Naive B cell (primary cell): ENCODE measurements around the gene TMC4. TPM values are rescaled to one million over a fixed set of nuclear protein-coding genes. Genes with fewer than 3 reads are reported as not detected.
A peak's percentile ranks its signal among the peaks of the same experiment; 100 is the strongest.
"Not testable (repeated sequence)": the region's sequence is repeated elsewhere in the genome, so short reads cannot be mapped to it uniquely, and the experiment has no call there.

ENCODE experiments used
- ATAC-seq, 2 donors: fragments of 150-1000 bp; cut with Tn5 transposase; 2 replicates each; pipeline ENCODE4 v1.10.0; 2021; ENCODE audit warnings: low read depth in 2 of 2, mild to moderate bottlenecking in 2 of 2, moderate library complexity in 2 of 2
- DNase-seq: peaks from one replicate; pipeline ENCODE4 v3.0.0; 2022
- H3K27ac Mint-ChIP-seq, 6 donors: one replicate each; pipeline ENCODE4 v1.8.0; 2020 to 2022; ENCODE audit warnings: mild to moderate bottlenecking in 6 of 6, mixed read lengths in 6 of 6, moderate library complexity in 5 of 6, inconsistent platforms in 2 of 6
- H3K27me3 Mint-ChIP-seq, 3 donors: one replicate each; pipeline ENCODE4 v1.8.0; 2021 to 2022; ENCODE audit warnings: mixed read lengths in 3 of 3, mild to moderate bottlenecking in 1 of 3
- H3K36me3 Mint-ChIP-seq, 2 donors: one replicate each; pipeline ENCODE4 v1.8.0; 2020 to 2022; ENCODE audit warnings: mixed read lengths in 2 of 2, inconsistent platforms in 1 of 2, mild to moderate bottlenecking in 1 of 2
- H3K4me1 Mint-ChIP-seq, 3 donors: one replicate each; pipeline ENCODE4 v1.8.0; 2020 to 2022; ENCODE audit warnings: mixed read lengths in 3 of 3, inconsistent platforms in 1 of 3, mild to moderate bottlenecking in 1 of 3, moderate library complexity in 1 of 3
- H3K4me3 Mint-ChIP-seq, 8 donors: one replicate each; pipeline ENCODE4 v1.8.0; 2020 to 2022; ENCODE audit warnings: mild to moderate bottlenecking in 8 of 8, mixed read lengths in 8 of 8, moderate library complexity in 8 of 8, inconsistent platforms in 2 of 8
- H3K9me3 Mint-ChIP-seq, 7 donors: one replicate each; pipeline ENCODE4 v1.8.0; 2020 to 2022; ENCODE audit warnings: mixed read lengths in 7 of 7, mild to moderate bottlenecking in 5 of 7, inconsistent platforms in 2 of 7, moderate library complexity in 1 of 7
- polyA plus RNA-seq, 6 donors: library from polyadenylated mRNA; unstranded; fragments of 300-500 nt; fragmentation: Illumina TruSeq; gene quantifications; one replicate each; pipeline ENCODE4 v1.2.3, GENCODE V29; 2021; ENCODE audit warnings: low read depth in 6 of 6

The TMC4 gene
- polyA plus RNA-seq, 6 donors from 2014 or later = not detected

GRCh38 chr19:54197121-54197520 is 24.2 kb upstream of the TMC4 start:
- Mint-ChIP-seq H3K9me3 (no peaks in the 10 kb centered on the region), H3K4me3 (peak overlapping the region in 2 of 8 donors; percentile 62 to 67), H3K27ac (no peak overlapping the region), H3K36me3 (peaks cover 5 to 6% of the 10 kb centered on the region in 2 donors), H3K4me1 (peaks cover 18 to 42% (median 22%) of the 10 kb centered on the region in 3 donors), H3K27me3 (no peaks in the 10 kb centered on the region)
- ATAC-seq (no peak), DNase-seq (no peak)

DNA sequence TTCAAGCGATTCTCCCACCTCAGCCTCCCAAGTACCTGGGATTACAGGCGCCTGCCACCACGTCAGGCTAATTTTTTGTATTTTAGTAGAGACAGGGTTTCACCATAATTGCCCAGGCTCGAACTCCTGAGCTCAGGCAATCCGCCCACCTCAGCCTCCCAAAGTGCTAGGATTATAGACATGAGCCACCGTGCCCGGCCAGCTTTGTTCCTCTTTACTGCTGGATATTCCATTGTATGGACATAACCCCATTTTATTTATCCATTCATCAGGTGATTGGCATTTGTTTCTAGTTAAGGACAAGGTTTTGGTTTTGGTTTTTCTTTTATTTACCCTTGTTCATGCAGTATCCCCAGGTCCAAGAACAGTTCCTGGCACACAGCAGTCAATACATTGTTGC is 23.6 kb upstream of the TMC4 start:
- ATAC-seq (no peak), DNase-seq (no peak)
- Mint-ChIP-seq H3K9me3 (no peaks in the 10 kb centered on the region), H3K36me3 (peaks cover 5 to 6% of the 10 kb centered on the region in 2 donors), H3K27ac (peak overlapping the region in 1 of 6 donors; percentile 28), H3K4me3 (peak overlapping the region in 1 of 8 donors; percentile 62), H3K4me1 (peaks cover 20 to 42% (median 24%) of the 10 kb centered on the region in 3 donors), H3K27me3 (no peaks in the 10 kb centered on the region)

DNA sequence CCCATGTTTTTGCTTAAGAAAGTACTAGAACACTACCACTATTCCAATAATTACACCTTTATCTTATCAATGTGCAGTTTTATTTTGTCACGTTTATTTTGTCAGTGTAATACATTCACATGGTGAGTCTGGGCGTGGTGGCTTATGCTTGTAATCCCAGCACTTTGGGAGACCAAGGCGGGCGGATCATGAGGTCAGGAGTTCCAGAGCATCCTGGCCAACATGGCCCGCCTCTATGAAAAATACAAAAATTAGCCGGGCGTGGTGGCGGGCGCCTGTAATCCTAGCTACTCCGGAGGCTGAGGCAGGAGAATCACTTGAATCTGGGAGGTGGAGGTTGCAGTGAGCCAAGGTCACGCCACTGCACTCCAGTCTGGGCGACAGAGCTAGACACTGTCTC is 21.5 kb upstream of the TMC4 start:
- H3K4me1 Mint-ChIP-seq = peaks cover 14 to 27% (median 24%) of the 10 kb centered on the region in 3 donors
- H3K4me3 Mint-ChIP-seq = peak overlapping the region in 2 of 8 donors; percentile 6 to 68

GRCh38 chr19:54193011-54193410 is 20.1 kb upstream of the TMC4 start:
- Mint-ChIP-seq H3K4me1 (peaks cover 22 to 30% (median 22%) of the 10 kb centered on the region in 3 donors), H3K27ac (peak overlapping the region in 2 of 6 donors; percentile 20 to 76), H3K4me3 (peak overlapping the region in 7 of 8 donors; percentile 29 to 100 (median 89)), H3K36me3 (peaks cover 5 to 6% of the 10 kb centered on the region in 2 donors), H3K9me3 (no peaks in the 10 kb centered on the region), H3K27me3 (no peaks in the 10 kb centered on the region)
- no peak for DNase-seq
- no peak for ATAC-seq

More for the DNA sequence above, 21.5 kb upstream of the TMC4 start:
- ATAC-seq, DNase-seq, H3K9me3 Mint-ChIP-seq, H3K36me3 Mint-ChIP-seq, H3K27me3 Mint-ChIP-seq, H3K27ac Mint-ChIP-seq: not testable (repeated sequence)

DNA sequence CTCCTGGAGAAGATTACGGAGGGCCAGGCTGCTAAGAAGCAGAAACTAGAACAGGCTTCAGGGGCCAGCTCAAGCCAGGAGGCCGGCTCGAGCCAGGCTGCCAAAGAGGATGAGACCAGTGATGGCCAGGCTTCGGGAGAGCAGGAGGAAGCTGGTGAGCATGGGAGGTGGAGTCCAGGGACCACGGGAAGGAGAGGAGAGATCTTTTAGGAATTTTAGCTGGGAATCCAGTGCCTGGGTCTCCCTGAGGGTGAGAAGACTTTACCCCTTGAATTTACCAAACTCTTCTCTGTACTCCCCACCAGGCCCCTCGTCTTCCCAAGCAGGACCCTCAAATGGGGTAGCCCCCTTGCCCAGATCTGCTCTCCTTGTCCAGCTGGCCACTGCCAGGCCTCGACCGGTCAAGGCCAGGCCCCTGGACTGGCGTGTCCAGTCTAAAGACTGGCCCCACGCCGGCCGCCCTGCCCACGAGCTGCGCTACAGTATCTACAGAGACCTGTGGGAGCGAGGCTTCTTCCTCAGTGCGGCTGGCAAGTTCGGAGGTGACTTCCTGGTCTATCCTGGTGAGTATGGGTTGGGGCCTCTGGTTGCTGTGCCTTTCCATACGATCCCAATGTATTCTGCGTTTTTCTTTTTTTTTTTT is 19.0 kb upstream of the TMC4 start:
- peaks cover 5 to 6% of the 10 kb centered on the region in 2 donors for H3K36me3 Mint-ChIP-seq
- no peaks in the 10 kb centered on the region for H3K9me3 Mint-ChIP-seq
- no peak for ATAC-seq
- H3K4me3 Mint-ChIP-seq = peak overlapping the region; percentile 79 to 100 (median 93)
- peak overlapping the region; percentile 63 to 99 (median 93) for H3K27ac Mint-ChIP-seq
- no peaks in the 10 kb centered on the region for H3K27me3 Mint-ChIP-seq
- H3K4me1 Mint-ChIP-seq = peaks cover 30 to 37% (median 32%) of the 10 kb centered on the region in 3 donors
- DNase-seq = no peak

GRCh38 chr19:54191011-54191810 is 18.3 kb upstream of the TMC4 start, which contains the start of gene TSEN34:
Gene TSEN34 (plus strand): TSS chr19:54191308. CDS start chr19:54191365, 57 bp downstream.
- peaks cover 30 to 38% (median 37%) of the 10 kb centered on the region in 3 donors for H3K4me1 Mint-ChIP-seq
- peak; percentile 24 to 25 for ATAC-seq

DNA sequence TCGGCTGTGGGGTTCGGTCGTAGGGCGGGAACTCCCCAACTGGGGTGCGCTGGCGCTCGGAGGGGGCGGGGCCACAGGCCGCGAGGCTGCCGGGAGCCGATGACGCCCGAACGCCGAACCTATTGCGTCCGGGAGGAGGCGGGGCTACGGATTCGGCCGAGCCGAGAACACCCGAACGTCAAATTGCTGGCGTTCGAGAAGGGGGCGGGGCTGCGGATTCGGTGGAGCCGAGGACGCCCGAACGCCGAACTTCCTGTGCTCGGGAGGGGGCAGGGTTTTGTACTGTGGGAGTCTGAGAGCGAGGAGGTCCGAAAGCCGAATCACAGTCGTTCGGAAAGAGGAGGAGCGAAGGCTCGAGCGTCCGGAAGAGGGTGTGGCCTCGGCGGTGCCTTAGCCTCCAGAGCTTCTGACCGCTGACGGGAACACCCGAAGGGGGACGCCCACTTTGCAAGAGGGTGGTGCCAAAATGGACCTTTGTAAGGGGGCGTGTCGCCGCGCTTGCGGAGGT is 17.6 kb upstream of the TMC4 start:
- no peaks in the 10 kb centered on the region for H3K27me3 Mint-ChIP-seq
- H3K27ac Mint-ChIP-seq = peak overlapping the region; percentile 99 to 100 (median 100)
- DNase-seq (peak; percentile 100), ATAC-seq (peak; percentile 58 to 61)
- H3K4me3 Mint-ChIP-seq = peak overlapping the region; percentile 91 to 100 (median 98)
- peaks cover 3 to 5% of the 10 kb centered on the region in 2 donors for H3K36me3 Mint-ChIP-seq
- no peaks in the 10 kb centered on the region for H3K9me3 Mint-ChIP-seq
- peaks cover 31 to 38% (median 37%) of the 10 kb centered on the region in 3 donors for H3K4me1 Mint-ChIP-seq

More at GRCh38 chr19:54191011-54191810, 18.3 kb upstream of the TMC4 start, which contains the start of gene TSEN34:
- Mint-ChIP-seq H3K4me3 (peak within 1 kb of the TSS; percentile 91 to 100 (median 98)), H3K27ac (peak within 1 kb of the TSS; percentile 99 to 100 (median 100)), H3K27me3 (no peaks in the 10 kb centered on the region), H3K36me3 (peaks cover 5 to 6% of the 10 kb centered on the region in 2 donors), H3K9me3 (no peaks in the 10 kb centered on the region)
- peak; percentile 97 for DNase-seq

DNA sequence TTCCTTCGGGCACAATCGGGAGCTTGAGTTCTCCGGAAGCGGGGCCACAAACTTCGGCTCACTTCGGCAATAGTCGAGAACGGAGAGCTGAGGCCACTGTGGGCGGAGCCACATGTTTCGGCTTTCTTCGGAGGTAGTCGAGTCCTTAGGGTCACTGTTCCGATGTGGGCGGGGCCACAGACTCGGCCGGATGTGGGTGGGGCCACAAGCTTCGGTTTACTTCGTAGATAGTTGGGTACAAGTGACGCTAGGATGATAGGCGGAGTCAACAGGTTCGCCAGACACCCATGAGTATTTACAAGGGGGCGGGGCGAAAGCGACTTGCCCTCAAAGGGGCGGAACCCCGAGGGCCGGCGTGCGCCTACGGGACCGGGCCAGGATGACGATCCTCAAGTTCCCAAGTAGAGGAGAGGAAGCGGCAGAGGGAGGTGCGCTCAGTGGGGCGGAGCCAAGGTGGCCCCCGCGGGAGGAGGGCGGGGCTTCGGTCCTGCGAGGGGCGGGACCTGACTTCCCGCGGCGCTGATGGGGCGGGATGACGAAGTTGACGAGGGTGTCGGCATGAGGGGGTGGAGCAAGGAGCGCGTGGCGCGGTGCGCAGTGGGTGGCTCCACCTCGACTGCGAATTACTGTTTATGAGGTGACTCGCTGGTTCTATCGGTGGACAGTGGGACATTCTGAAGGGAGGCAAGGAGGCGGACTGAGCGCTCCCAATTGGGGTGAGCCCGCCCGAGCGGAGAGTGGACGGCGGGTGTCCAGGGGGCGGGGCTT is 17.0 kb upstream of the TMC4 start:
- Mint-ChIP-seq H3K4me1 (peaks cover 33 to 37% (median 35%) of the 10 kb centered on the region in 3 donors), H3K27me3 (no peaks in the 10 kb centered on the region), H3K27ac (peak overlapping the region; percentile 99 to 100 (median 100))

GRCh38 chr19:54189145-54189734 is 16.3 kb upstream of the TMC4 start, which contains the start of gene MBOAT7:
Gene MBOAT7 (minus strand): TSS chr19:54189580. CDS start chr19:54188508, 1,072 bp downstream.
- Mint-ChIP-seq H3K4me3 (peak within 1 kb of the TSS; percentile 91 to 100 (median 98)), H3K4me1 (peaks cover 33 to 37% (median 35%) of the 10 kb centered on the region in 3 donors), H3K9me3 (no peaks in the 10 kb centered on the region), H3K36me3 (no peaks in the 10 kb centered on the region), H3K27ac (peak within 1 kb of the TSS; percentile 99 to 100 (median 100)), H3K27me3 (no peaks in the 10 kb centered on the region)
- ATAC-seq (peak; percentile 3 to 10), DNase-seq (no peak)

More for the DNA sequence above, 17.0 kb upstream of the TMC4 start:
- Mint-ChIP-seq H3K9me3 (no peaks in the 10 kb centered on the region), H3K36me3 (no peaks in the 10 kb centered on the region), H3K4me3 (peak overlapping the region; percentile 91 to 100 (median 98))
- peak; percentile 99 for DNase-seq
- peak; percentile 48 to 49 for ATAC-seq

GRCh38 chr19:54188215-54188871 is 15.4 kb upstream of the TMC4 start:
- Mint-ChIP-seq H3K27ac (peak overlapping the region; percentile 39 to 99 (median 86)), H3K27me3 (no peaks in the 10 kb centered on the region), H3K9me3 (no peaks in the 10 kb centered on the region), H3K36me3 (no peaks in the 10 kb centered on the region), H3K4me3 (peak overlapping the region; percentile 76 to 99 (median 92)), H3K4me1 (peaks cover 35 to 37% (median 36%) of the 10 kb centered on the region in 3 donors)
- ATAC-seq = no peak
- no peak for DNase-seq

GRCh38 chr19:54186934-54187381 is 14.0 kb upstream of the TMC4 start:
- peak overlapping the region in 6 of 8 donors; percentile 22 to 99 (median 84) for H3K4me3 Mint-ChIP-seq
- H3K4me1 Mint-ChIP-seq = peaks cover 23 to 29% (median 28%) of the 10 kb centered on the region in 3 donors
- H3K27me3 Mint-ChIP-seq = no peaks in the 10 kb centered on the region
- DNase-seq (no peak), ATAC-seq (no peak)
- H3K36me3 Mint-ChIP-seq = no peaks in the 10 kb centered on the region
- H3K27ac Mint-ChIP-seq = peak overlapping the region in 2 of 6 donors; percentile 63 to 99
- no peaks in the 10 kb centered on the region for H3K9me3 Mint-ChIP-seq

DNA sequence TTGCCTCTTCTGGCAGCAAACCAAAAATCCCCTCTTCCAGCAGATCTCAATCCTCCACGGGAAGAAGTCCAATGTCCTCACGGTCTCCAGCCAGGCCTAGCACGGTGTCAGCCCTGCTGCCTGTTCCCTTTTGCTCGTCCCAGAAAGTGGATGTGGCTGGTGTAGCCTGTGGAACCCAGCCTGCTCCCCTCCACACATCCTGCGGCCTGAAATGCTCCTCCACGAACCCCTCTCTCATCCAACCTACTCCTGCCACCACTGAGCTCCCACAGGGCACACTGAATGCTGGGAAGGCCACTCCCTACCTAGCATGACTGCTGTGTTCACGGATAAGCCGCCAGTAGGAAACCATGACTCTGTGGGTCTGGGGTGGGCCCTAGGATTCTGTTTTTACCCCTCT is 13.4 kb upstream of the TMC4 start:
- no peaks in the 10 kb centered on the region for H3K27me3 Mint-ChIP-seq
- peak overlapping the region in 2 of 8 donors; percentile 9 to 77 for H3K4me3 Mint-ChIP-seq
- ATAC-seq (no peak), DNase-seq (no peak)
- H3K36me3 Mint-ChIP-seq = no peaks in the 10 kb centered on the region
- no peaks in the 10 kb centered on the region for H3K9me3 Mint-ChIP-seq
- H3K27ac Mint-ChIP-seq = no peak overlapping the region
- peaks cover 18 to 24% (median 22%) of the 10 kb centered on the region in 3 donors for H3K4me1 Mint-ChIP-seq
